GM19023 (cell line): ENCODE measurements around the gene BEX2.

Source experiments
- ATAC-seq: cut with Tn5 transposase; IDR thresholded peaks from one replicate; pipeline ENCODE4 v1.9.1; 2021; ENCODE audit warnings: mild to moderate bottlenecking, moderate library complexity; ENCODE audit not compliant: unreplicated experiment

Gene BEX2

DNA sequence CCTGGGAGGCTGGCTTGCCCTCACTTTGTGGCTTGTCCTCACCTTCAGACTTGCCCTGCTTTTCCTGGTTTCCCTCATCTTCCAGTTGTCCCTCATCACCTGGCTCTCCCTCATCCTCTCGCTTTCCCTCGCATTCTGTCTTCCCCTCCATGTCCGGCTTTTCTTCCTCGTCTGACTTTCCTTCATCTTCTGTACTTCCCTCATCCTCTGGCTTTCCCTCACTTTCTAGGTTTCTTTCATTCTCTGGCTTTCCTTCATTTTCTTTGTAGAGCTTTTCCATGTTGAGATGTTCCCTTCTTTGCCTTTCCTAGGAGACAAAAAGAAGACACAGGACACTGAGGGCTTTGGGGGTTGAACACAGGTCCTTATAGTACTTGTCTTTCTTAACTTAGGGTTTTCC, 36.5 kb downstream of the BEX2 start:
- no peak for ATAC-seq
